Neural cell (in vitro differentiated cells): ENCODE results near the gene IGLON5. TPM values are rescaled to one million over a fixed set of nuclear protein-coding genes. Genes with fewer than 3 reads are reported as not detected.

Experiments used
- H2AFZ ChIP-seq: fragments of 200-600, 300-800 bp; sonication (generic), shearing (Covaris generic); 2 replicates; pipeline ENCODE4 v1.6.0; 2014; ENCODE audit warnings: low read depth, mild to moderate bottlenecking, antibody characterized with exemption, low read length, moderate library complexity
- H3F3A ChIP-seq: fragments of 200-600 bp; shearing (Covaris generic); 2 replicates; pipeline ENCODE4 v1.6.1; 2016; ENCODE audit warnings: mild to moderate bottlenecking, moderate library complexity, mixed read lengths, antibody characterized with exemption, low read length; ENCODE audit not compliant: insufficient read depth, poor library complexity, severe bottlenecking
- H3K27ac ChIP-seq: fragments of 200-600, 300-800 bp; sonication (generic), shearing (Covaris generic); 2 replicates; pipeline ENCODE4 v1.5.1; 2014; ENCODE audit warnings: mild to moderate bottlenecking, low read length, moderate library complexity
- H3K27me3 ChIP-seq: fragments of 300-800, 200-600 bp; sonication (generic), shearing (Covaris generic); 2 replicates; pipeline ENCODE4 v1.6.0; 2014; ENCODE audit warnings: mild to moderate bottlenecking, low read depth, low read length, moderate library complexity; ENCODE audit not compliant: insufficient read depth
- H3K36me3 ChIP-seq: fragments of 300-800, 200-600 bp; sonication (generic), shearing (Covaris generic); 2 replicates; pipeline ENCODE4 v1.5.1; 2014; ENCODE audit warnings: mild to moderate bottlenecking, antibody characterized with exemption, low read length, moderate library complexity; ENCODE audit not compliant: insufficient read depth
- H3K4me2 ChIP-seq: fragments of 300-800, 200-600 bp; sonication (generic), shearing (Covaris generic); 2 replicates; pipeline ENCODE4 v1.6.0; 2014; ENCODE audit warnings: mild to moderate bottlenecking, low read length
- H3K4me3 ChIP-seq: fragments of 300-800, 200-600 bp; sonication (generic), shearing (Covaris generic); 2 replicates; pipeline ENCODE4 v1.5.1; 2014; ENCODE audit warnings: mild to moderate bottlenecking, low read length, moderate library complexity
- H3K79me2 ChIP-seq: fragments of 200-600 bp; shearing (Covaris generic); replicated peaks from 2 replicates; pipeline ENCODE4 v1.6.0; 2014; ENCODE audit warnings: mild to moderate bottlenecking, low read length, moderate library complexity; ENCODE audit not compliant: insufficient read depth
- H3K9ac ChIP-seq: fragments of 300-800, 200-600 bp; sonication (generic), shearing (Covaris generic); 2 replicates; pipeline ENCODE4 v1.6.1; 2016; ENCODE audit warnings: mild to moderate bottlenecking, low read length, mixed read lengths
- H3K9me2 ChIP-seq: fragments of 200-600 bp; shearing (Covaris generic); 2 replicates; pipeline ENCODE4 v1.6.1; 2016; ENCODE audit warnings: mild to moderate bottlenecking, low read length, mixed read lengths; ENCODE audit not compliant: insufficient read depth
- H3K9me3 ChIP-seq: fragments of 200-600, 300-800 bp; sonication (generic), shearing (Covaris generic); 2 replicates; pipeline ENCODE4 v1.6.1; 2016; ENCODE audit warnings: mild to moderate bottlenecking, mixed run types, low read length, moderate library complexity, mixed read lengths
- H4K20me1 ChIP-seq: fragments of 200-600 bp; shearing (Covaris generic); 2 replicates; pipeline ENCODE4 v1.6.1; 2016; ENCODE audit warnings: mild to moderate bottlenecking, mixed run types; ENCODE audit not compliant: insufficient read depth
- EP300 ChIP-seq: fragments of 450-650 bp; conservative IDR thresholded peaks from 2 replicates; pipeline ENCODE4 v1.6.1; 2014; ENCODE audit warnings: antibody characterized with exemption, mild to moderate bottlenecking, moderate library complexity; ENCODE audit not compliant: poor library complexity, severe bottlenecking
- EZH2 ChIP-seq: fragments of 200-600, 300-800 bp; shearing (Covaris generic), sonication (generic); IDR thresholded peaks from 2 replicates; pipeline ENCODE4 v1.6.1; 2014; ENCODE audit warnings: antibody characterized with exemption, low read length, borderline replicate concordance, mild to moderate bottlenecking; ENCODE audit not compliant: insufficient read depth, poor library complexity, severe bottlenecking
- MXI1 ChIP-seq: fragments of 450-650 bp; conservative IDR thresholded peaks from 2 replicates; pipeline ENCODE4 v1.6.1; 2014; ENCODE audit warnings: antibody characterized with exemption, mild to moderate bottlenecking; ENCODE audit not compliant: poor library complexity, severe bottlenecking
- POLR2AphosphoS5 ChIP-seq: IDR thresholded peaks from 2 replicates; pipeline ENCODE4 v1.6.1; 2012
- RAD21 ChIP-seq: fragments of 450-650 bp; conservative IDR thresholded peaks from 2 replicates; pipeline ENCODE4 v1.6.1; 2014; ENCODE audit warnings: antibody characterized with exemption, mild to moderate bottlenecking, moderate library complexity
- SMC3 ChIP-seq: fragments of 450-650 bp; conservative IDR thresholded peaks from 2 replicates; pipeline ENCODE4 v1.6.1; 2014; ENCODE audit warnings: antibody characterized with exemption, mild to moderate bottlenecking, moderate library complexity; ENCODE audit not compliant: poor library complexity
- TAF1 ChIP-seq: IDR thresholded peaks from 2 replicates; pipeline ENCODE4 v1.6.1; 2012; ENCODE audit warnings: low read depth
- polyA plus RNA-seq: library from polyadenylated mRNA; depleted of rRNA; stranded (reverse); fragments of >200 nt; gene quantifications from 2 replicates; pipeline ENCODE4 v1.2.3, GENCODE V29; 2014
- TF ChIP-seq, protein P1 (sequence below): fragments of 450-650 bp; IDR thresholded peaks from 2 replicates; pipeline ENCODE4 v1.5.1; 2014; ENCODE audit warnings: antibody characterized with exemption, mild to moderate bottlenecking, moderate library complexity; ENCODE audit not compliant: poor library complexity, severe bottlenecking
- TF ChIP-seq, protein P2 (sequence below): IDR thresholded peaks from 2 replicates; pipeline ENCODE4 v1.6.1; 2012; ENCODE audit warnings: borderline replicate concordance

IGLON5 gene
- polyA plus RNA-seq, 1 donor from 2014 or later: 13.5 TPM

DNA sequence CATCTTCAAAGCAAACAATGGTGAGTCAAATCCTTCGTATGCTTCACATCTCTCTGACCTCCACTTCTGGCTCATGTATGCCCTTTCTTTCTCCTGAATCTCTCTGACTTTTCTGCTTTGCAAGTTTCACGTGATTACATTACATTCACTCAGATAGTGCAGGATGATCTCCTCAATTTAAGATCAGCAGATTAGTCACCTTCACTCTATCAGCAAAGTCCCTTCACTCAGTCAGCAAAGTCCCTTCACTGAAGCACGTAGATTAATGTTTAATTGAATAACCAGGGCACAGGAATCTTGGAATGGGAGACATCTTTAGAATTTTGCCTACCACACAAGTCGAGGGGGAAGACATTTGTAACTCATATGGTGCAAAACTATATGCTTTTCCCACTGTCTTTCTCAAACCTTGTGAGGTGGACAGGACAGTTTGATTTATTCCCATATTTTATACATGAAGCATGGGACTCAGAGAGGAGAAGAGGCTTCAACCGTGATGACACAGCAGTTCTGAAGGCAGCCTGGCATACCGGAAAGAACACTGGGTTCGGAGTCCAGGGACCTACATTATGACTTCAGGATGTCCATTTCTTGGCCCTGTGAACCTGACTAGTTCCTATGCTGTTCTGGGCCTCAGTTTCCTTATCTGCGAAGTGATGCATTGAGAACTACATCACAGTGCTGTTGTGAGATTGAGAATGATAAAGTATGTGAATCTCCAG, 37.2 kb upstream of the IGLON5 start:
- Histone ChIP-seq H3K9me2 (no peaks in the 10 kb centered on the region), H3K4me3 (no peak overlapping the region), H3K79me2 (no peaks in the 10 kb centered on the region), H3K27me3 (no peaks in the 10 kb centered on the region), H4K20me1 (no peaks in the 10 kb centered on the region), H3F3A (no peaks in the 10 kb centered on the region), H2AFZ (no peak overlapping the region), H3K36me3 (no peaks in the 10 kb centered on the region), H3K9ac (no peak overlapping the region), H3K9me3 (no peaks in the 10 kb centered on the region), H3K27ac (no peak overlapping the region), H3K4me2 (no peak overlapping the region)
- TF ChIP-seq POLR2AphosphoS5: no peak
- TF ChIP-seq, protein P1, sequence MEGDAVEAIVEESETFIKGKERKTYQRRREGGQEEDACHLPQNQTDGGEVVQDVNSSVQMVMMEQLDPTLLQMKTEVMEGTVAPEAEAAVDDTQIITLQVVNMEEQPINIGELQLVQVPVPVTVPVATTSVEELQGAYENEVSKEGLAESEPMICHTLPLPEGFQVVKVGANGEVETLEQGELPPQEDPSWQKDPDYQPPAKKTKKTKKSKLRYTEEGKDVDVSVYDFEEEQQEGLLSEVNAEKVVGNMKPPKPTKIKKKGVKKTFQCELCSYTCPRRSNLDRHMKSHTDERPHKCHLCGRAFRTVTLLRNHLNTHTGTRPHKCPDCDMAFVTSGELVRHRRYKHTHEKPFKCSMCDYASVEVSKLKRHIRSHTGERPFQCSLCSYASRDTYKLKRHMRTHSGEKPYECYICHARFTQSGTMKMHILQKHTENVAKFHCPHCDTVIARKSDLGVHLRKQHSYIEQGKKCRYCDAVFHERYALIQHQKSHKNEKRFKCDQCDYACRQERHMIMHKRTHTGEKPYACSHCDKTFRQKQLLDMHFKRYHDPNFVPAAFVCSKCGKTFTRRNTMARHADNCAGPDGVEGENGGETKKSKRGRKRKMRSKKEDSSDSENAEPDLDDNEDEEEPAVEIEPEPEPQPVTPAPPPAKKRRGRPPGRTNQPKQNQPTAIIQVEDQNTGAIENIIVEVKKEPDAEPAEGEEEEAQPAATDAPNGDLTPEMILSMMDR: no peak
- TF ChIP-seq RAD21: no peak
- no peak for TF ChIP-seq TAF1
- no peak for TF ChIP-seq EZH2

DNA sequence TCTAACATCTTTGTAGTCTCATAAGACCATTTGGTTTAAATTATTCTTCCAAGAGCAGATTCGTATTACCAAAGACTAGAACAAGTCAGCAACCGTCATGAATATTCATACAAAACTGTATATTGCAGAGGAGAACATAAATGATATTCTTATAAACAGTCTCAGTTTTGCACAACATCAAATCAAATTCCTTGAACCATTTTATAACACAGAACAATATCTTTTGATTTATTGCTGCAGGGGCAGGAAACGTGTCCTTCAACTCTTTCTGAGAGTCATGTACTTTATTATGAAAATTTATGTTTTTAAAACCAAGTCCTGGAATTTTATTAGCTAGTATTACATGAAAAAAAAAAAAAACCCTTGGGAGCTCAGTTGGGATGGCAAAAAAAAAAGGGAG, 34.3 kb upstream of the IGLON5 start:
- no peaks in the 10 kb centered on the region for H3K36me3 ChIP-seq
- no peak overlapping the region for H3K4me2 ChIP-seq
- H3F3A ChIP-seq: no peaks in the 10 kb centered on the region
- no peaks in the 10 kb centered on the region for H3K27me3 ChIP-seq
- H4K20me1 ChIP-seq: no peaks in the 10 kb centered on the region
- TF ChIP-seq EZH2 (no peak), RAD21 (no peak), EP300 (no peak), SMC3 (no peak), TAF1 (no peak), MXI1 (no peak), POLR2AphosphoS5 (no peak)
- TF ChIP-seq, protein P1: no peak
- TF ChIP-seq, protein P2, sequence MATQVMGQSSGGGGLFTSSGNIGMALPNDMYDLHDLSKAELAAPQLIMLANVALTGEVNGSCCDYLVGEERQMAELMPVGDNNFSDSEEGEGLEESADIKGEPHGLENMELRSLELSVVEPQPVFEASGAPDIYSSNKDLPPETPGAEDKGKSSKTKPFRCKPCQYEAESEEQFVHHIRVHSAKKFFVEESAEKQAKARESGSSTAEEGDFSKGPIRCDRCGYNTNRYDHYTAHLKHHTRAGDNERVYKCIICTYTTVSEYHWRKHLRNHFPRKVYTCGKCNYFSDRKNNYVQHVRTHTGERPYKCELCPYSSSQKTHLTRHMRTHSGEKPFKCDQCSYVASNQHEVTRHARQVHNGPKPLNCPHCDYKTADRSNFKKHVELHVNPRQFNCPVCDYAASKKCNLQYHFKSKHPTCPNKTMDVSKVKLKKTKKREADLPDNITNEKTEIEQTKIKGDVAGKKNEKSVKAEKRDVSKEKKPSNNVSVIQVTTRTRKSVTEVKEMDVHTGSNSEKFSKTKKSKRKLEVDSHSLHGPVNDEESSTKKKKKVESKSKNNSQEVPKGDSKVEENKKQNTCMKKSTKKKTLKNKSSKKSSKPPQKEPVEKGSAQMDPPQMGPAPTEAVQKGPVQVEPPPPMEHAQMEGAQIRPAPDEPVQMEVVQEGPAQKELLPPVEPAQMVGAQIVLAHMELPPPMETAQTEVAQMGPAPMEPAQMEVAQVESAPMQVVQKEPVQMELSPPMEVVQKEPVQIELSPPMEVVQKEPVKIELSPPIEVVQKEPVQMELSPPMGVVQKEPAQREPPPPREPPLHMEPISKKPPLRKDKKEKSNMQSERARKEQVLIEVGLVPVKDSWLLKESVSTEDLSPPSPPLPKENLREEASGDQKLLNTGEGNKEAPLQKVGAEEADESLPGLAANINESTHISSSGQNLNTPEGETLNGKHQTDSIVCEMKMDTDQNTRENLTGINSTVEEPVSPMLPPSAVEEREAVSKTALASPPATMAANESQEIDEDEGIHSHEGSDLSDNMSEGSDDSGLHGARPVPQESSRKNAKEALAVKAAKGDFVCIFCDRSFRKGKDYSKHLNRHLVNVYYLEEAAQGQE: no peak
- no peak overlapping the region for H3K4me3 ChIP-seq
- no peaks in the 10 kb centered on the region for H3K79me2 ChIP-seq
- H3K9me2 ChIP-seq: no peaks in the 10 kb centered on the region
- H3K9ac ChIP-seq: no peak overlapping the region
- H2AFZ ChIP-seq: no peak overlapping the region
- H3K27ac ChIP-seq: no peak overlapping the region
- H3K9me3 ChIP-seq: no peaks in the 10 kb centered on the region
